Measurements from ENCODE around the gene LTB. TPM values are rescaled to one million over a fixed set of nuclear protein-coding genes. Genes with fewer than 3 reads are reported as not detected.

Gene LTB
- total and polyA plus RNA-seq, 2 of the 4 experiments (the other 2 are of a cell fraction), result not detected

GRCh38 chr6:31624070-31624469 is 41.8 kb upstream of the LTB start:
- no peak for TF ChIP-seq ELK1 (IDR thresholded peaks at IDR 0.05; ENCODE audit: borderline replicate concordance, low read depth, low read length)
- TF ChIP-seq FOS (IDR thresholded peaks at IDR 0.05; ENCODE audit: low read depth, low read length), result no peak
- TF ChIP-seq NFE2L2 (IDR thresholded peaks at IDR 0.05; ENCODE audit: low read depth, low read length), result no peak
- TF ChIP-seq CHD1 (IDR thresholded peaks at IDR 0.05; ENCODE audit: low read depth, low read length), result no peak
- no peak for TF ChIP-seq BHLHE40 (IDR thresholded peaks at IDR 0.05; ENCODE audit: low read depth, low read length)
- no TSS peak for BruUV-seq (replicated peaks)
- intact Hi-C loops (cut with micrococcal nuclease), result no loop called here
- Histone ChIP-seq H4K91ac (ENCODE audit: insufficient read depth, low read depth, low read length) (no peak overlapping the region), H3K4me2 (ENCODE audit: low read depth, low read length) (no peak overlapping the region), H3K14ac (replicated peaks; ENCODE audit: low read depth, low read length) (no peak overlapping the region), H2BK120ac (ENCODE audit: low read depth, low read length) (no peak overlapping the region), H3K9me1 (ENCODE audit: insufficient read depth, low read length) (peaks cover 6% of the 10 kb centered on the region), H4K20me1 (ENCODE audit: insufficient read depth, low read length) (peaks cover 55% of the 10 kb centered on the region), H3K9me3 (ENCODE audit: control insufficient read depth, insufficient read depth, low read length) (no peaks in the 10 kb centered on the region), H3K23ac (ENCODE audit: low read depth, low read length) (no peak overlapping the region), H3K9ac (ENCODE audit: low read depth, low read length) (no peak overlapping the region), H2BK15ac (ENCODE audit: low read depth, low read length) (no peak overlapping the region), H3K36me3 (ENCODE audit: control insufficient read depth, insufficient read depth, low read length) (peaks cover 58% of the 10 kb centered on the region), H2BK20ac (ENCODE audit: low read depth, low read length) (no peak overlapping the region), H3K4ac (ENCODE audit: low read depth, low read length) (no peak overlapping the region), H3K27me3 (ENCODE audit: control insufficient read depth, insufficient read depth, low read length) (no peaks in the 10 kb centered on the region), H2AK9ac (replicated peaks; ENCODE audit: low read depth, low read length, poor library complexity) (no peak overlapping the region), H3K4me1 (ENCODE audit: control insufficient read depth, insufficient read depth, low read length) (no peaks in the 10 kb centered on the region), H3K4me3 (ENCODE audit: insufficient read depth, low read depth, low read length) (no peak overlapping the region), H3K79me1 (ENCODE audit: low read depth in 1 of 2, low read length in 2 of 2) (peaks cover 23 to 66% of the 10 kb centered on the region in 2 experiments), H3K27ac (ENCODE audit: insufficient read depth, low read length) (no peak overlapping the region), H3K18ac (ENCODE audit: low read depth, low read length) (no peak overlapping the region), H3K56ac (ENCODE audit: extremely low read depth, insufficient read depth, low read length) (no peak overlapping the region), H4K8ac (ENCODE audit: low read depth in 2 of 2, low read length in 2 of 2) (no peak overlapping the region), H2AFZ (replicated peaks; ENCODE audit: low read length, poor library complexity) (no peak overlapping the region), H2BK5ac (ENCODE audit: low read depth, low read length, poor library complexity, severe bottlenecking) (no peak overlapping the region), H2AK5ac (ENCODE audit: low read depth, low read length) (no peak overlapping the region), H4K5ac (ENCODE audit: low read depth, low read length) (no peak overlapping the region)
- no CpG with 5 or more reads among the region's 10 CpGs for WGBS, 2 experiments (ENCODE audit: extremely low coverage in 2 of 2, insufficient read length in 1 of 2)
- ATAC-seq (ENCODE audit: low read depth) (no peak), DNase-seq (no peak)
- dilution Hi-C loops (cut with HindIII; ENCODE audit: low sequenced_read_pairs, unreplicated experiment), result no loop called here
- in situ Hi-C loops (cut with MboI; ENCODE audit: low sequenced_read_pairs), result no loop called here
- ChIA-PET CTCF (no interaction called here), POLR2A (ENCODE audit: unreplicated experiment) (interaction anchor here (0.6 kb wide), 1 partner anchor 274 kb away, joined by 3 read pairs; no protein-coding TSS in a partner anchor)
